SJCRH30 (cell line): Measurements from ENCODE around the gene PELI3. TPM values are rescaled to one million over a fixed set of nuclear protein-coding genes. Genes with fewer than 3 reads are reported as not detected.
"Not testable (repeated sequence)": the region's sequence is repeated elsewhere in the genome, so short reads cannot be mapped to it uniquely, and the experiment has no call there.

ENCODE experiments used
- DNase-seq, 2 experiments: peaks; one replicate each; pipeline ENCODE4 v3.0.0-alpha.2; 2015 to 2020
- H3K27ac ChIP-seq: fragments of 250-450 bp; sonication (Bioruptor Pico); 2 replicates; pipeline ENCODE4 v1.5.1; 2020; ENCODE audit warnings: mild to moderate bottlenecking, moderate library complexity
- H3K27me3 ChIP-seq: fragments of 250-450 bp; sonication (Bioruptor Pico); 2 replicates; pipeline ENCODE4 v1.5.1; 2020; ENCODE audit warnings: mild to moderate bottlenecking, moderate library complexity
- H3K36me3 ChIP-seq: fragments of 250-450 bp; sonication (Bioruptor Pico); 2 replicates; pipeline ENCODE4 v1.5.1; 2020; ENCODE audit warnings: mild to moderate bottlenecking, moderate library complexity
- H3K4me1 ChIP-seq: fragments of 250-450 bp; sonication (Bioruptor Pico); 2 replicates; pipeline ENCODE4 v1.5.1; 2020; ENCODE audit warnings: mild to moderate bottlenecking, moderate library complexity
- H3K4me3 ChIP-seq: fragments of 250-450 bp; sonication (Bioruptor Pico); 2 replicates; pipeline ENCODE4 v1.5.1; 2020; ENCODE audit warnings: mild to moderate bottlenecking, moderate library complexity
- H3K9me3 ChIP-seq: fragments of 250-450 bp; sonication (Bioruptor Pico); replicated peaks from 2 replicates; pipeline ENCODE4 v1.5.1; 2020; ENCODE audit warnings: mild to moderate bottlenecking, moderate library complexity
- total RNA-seq: library from RNA; depleted of rRNA; stranded (reverse); fragments of >200 nt; shearing (Covaris generic); gene quantifications from 2 replicates; pipeline ENCODE4 v1.2.3, GENCODE V29; 2014; rRNA removed

The PELI3 gene
- total RNA-seq = 5.1 and 6.9 TPM in 2 replicates

- Histone ChIP-seq H3K27me3 (no peaks in the 10 kb centered on the region), H3K4me1 (peaks cover 6% of the 10 kb centered on the region; the same call in 1 of the 2 replicates), H3K27ac (no peak within 1 kb of the TSS), H3K36me3 (no peaks in the 10 kb centered on the region), H3K4me3 (peak within 1 kb of the TSS; percentile 63), H3K9me3 (no peaks in the 10 kb centered on the region)
- peak; percentile 92 to 96 for DNase-seq
These were observed at the start of gene PELI3 for GRCh38 chr11:66466225-66467033. Gene PELI3, plus strand, starts transcription at chr11:66466905. Its CDS starts 1,224 bp downstream, at chr11:66468129.

GRCh38 chr11:66417000-66417399 is 49.7 kb upstream of the PELI3 start:
- Histone ChIP-seq H3K4me3 (no peak overlapping the region), H3K36me3 (no peaks in the 10 kb centered on the region), H3K9me3 (no peaks in the 10 kb centered on the region; the same call in 1 of the 2 replicates), H3K27ac (no peak overlapping the region), H3K4me1 (no peaks in the 10 kb centered on the region), H3K27me3 (no peaks in the 10 kb centered on the region; the same call in 1 of the 2 replicates)
- DNase-seq = no peak

GRCh38 chr11:66418168-66418985 is 48.3 kb upstream of the PELI3 start:
- no peaks in the 10 kb centered on the region; the same call in 1 of the 2 replicates for H3K27me3 ChIP-seq
- H3K4me1 ChIP-seq = no peaks in the 10 kb centered on the region
- no peak overlapping the region for H3K4me3 ChIP-seq
- H3K36me3 ChIP-seq = no peaks in the 10 kb centered on the region
- H3K9me3 ChIP-seq = no peaks in the 10 kb centered on the region; the same call in 1 of the 2 replicates
- DNase-seq = peak; percentile 73 to 76
- no peak overlapping the region for H3K27ac ChIP-seq

GRCh38 chr11:66418986-66419308 is 47.8 kb upstream of the PELI3 start:
- no peaks in the 10 kb centered on the region for H3K36me3 ChIP-seq
- DNase-seq = no peak
- no peaks in the 10 kb centered on the region; the same call in 1 of the 2 replicates for H3K27me3 ChIP-seq
- H3K4me3 ChIP-seq = no peak overlapping the region
- no peaks in the 10 kb centered on the region; the same call in 1 of the 2 replicates for H3K9me3 ChIP-seq
- no peak overlapping the region for H3K27ac ChIP-seq
- H3K4me1 ChIP-seq = no peaks in the 10 kb centered on the region

GRCh38 chr11:66419825-66420224 is 46.9 kb upstream of the PELI3 start:
- Histone ChIP-seq H3K4me3 (no peak overlapping the region), H3K9me3 (no peaks in the 10 kb centered on the region; the same call in 1 of the 2 replicates), H3K27me3 (no peaks in the 10 kb centered on the region; the same call in 1 of the 2 replicates), H3K36me3 (no peaks in the 10 kb centered on the region), H3K27ac (no peak overlapping the region), H3K4me1 (no peaks in the 10 kb centered on the region)
- DNase-seq = no peak

- H3K36me3 ChIP-seq = no peaks in the 10 kb centered on the region
- no peak within 1 kb of the TSS for H3K27ac ChIP-seq
- no peaks in the 10 kb centered on the region; the same call in 1 of the 2 replicates for H3K9me3 ChIP-seq
- no peaks in the 10 kb centered on the region for H3K4me1 ChIP-seq
- no peaks in the 10 kb centered on the region; the same call in 1 of the 2 replicates for H3K27me3 ChIP-seq
- no peak within 1 kb of the TSS for H3K4me3 ChIP-seq
- no peak for DNase-seq
These were observed 45.8 kb upstream of the PELI3 start, which contains the start of gene NPAS4 for GRCh38 chr11:66420671-66421476. Gene NPAS4, plus strand, starts transcription at chr11:66421035. Its CDS starts 145 bp downstream, at chr11:66421180.

- DNase-seq = peak; percentile 85 to 93
- H3K27ac ChIP-seq = no peak overlapping the region
- H3K27me3 ChIP-seq = no peaks in the 10 kb centered on the region
- no peaks in the 10 kb centered on the region; the same call in 1 of the 2 replicates for H3K9me3 ChIP-seq
- H3K4me1 ChIP-seq = no peaks in the 10 kb centered on the region
- H3K36me3 ChIP-seq = no peaks in the 10 kb centered on the region
- H3K4me3 ChIP-seq = no peak overlapping the region
These were observed 45.1 kb upstream of the PELI3 start for GRCh38 chr11:66421492-66422205.

GRCh38 chr11:66426314-66426713 is 40.4 kb upstream of the PELI3 start:
- Histone ChIP-seq H3K9me3 (no peaks in the 10 kb centered on the region; the same call in 1 of the 2 replicates), H3K36me3 (no peaks in the 10 kb centered on the region), H3K4me1 (no peaks in the 10 kb centered on the region), H3K27me3 (no peaks in the 10 kb centered on the region), H3K4me3 (no peak overlapping the region), H3K27ac (no peak overlapping the region)
- no peak for DNase-seq

- no peak overlapping the region for H3K4me3 ChIP-seq
- H3K27me3 ChIP-seq = no peaks in the 10 kb centered on the region
- H3K27ac ChIP-seq = no peak overlapping the region
- H3K36me3 ChIP-seq = no peaks in the 10 kb centered on the region
- H3K9me3 ChIP-seq = no peaks in the 10 kb centered on the region
- no peak for DNase-seq
- no peaks in the 10 kb centered on the region for H3K4me1 ChIP-seq
These were observed 37.8 kb upstream of the PELI3 start for GRCh38 chr11:66428933-66429332.

- H3K4me3 ChIP-seq = no peak overlapping the region
- H3K27ac ChIP-seq = no peak overlapping the region
- DNase-seq = peak; percentile 61 to 81
- no peaks in the 10 kb centered on the region for H3K27me3 ChIP-seq
- H3K9me3 ChIP-seq = no peaks in the 10 kb centered on the region
- no peaks in the 10 kb centered on the region for H3K36me3 ChIP-seq
- H3K4me1 ChIP-seq = no peaks in the 10 kb centered on the region
These were observed 36.6 kb upstream of the PELI3 start for GRCh38 chr11:66429983-66430602.

- not testable (repeated sequence) for H3K27me3 ChIP-seq, DNase-seq, H3K9me3 ChIP-seq, H3K27ac ChIP-seq, H3K4me3 ChIP-seq, H3K4me1 ChIP-seq, H3K36me3 ChIP-seq
These were observed 35.4 kb upstream of the PELI3 start for GRCh38 chr11:66431287-66431686.

GRCh38 chr11:66431871-66432329 is 34.8 kb upstream of the PELI3 start:
- DNase-seq, H3K27ac ChIP-seq: not testable (repeated sequence)

GRCh38 chr11:66432597-66432996 is 34.1 kb upstream of the PELI3 start:
- DNase-seq = no peak
- Histone ChIP-seq H3K4me3 (no peak overlapping the region), H3K36me3 (no peaks in the 10 kb centered on the region), H3K27ac (no peak overlapping the region), H3K27me3 (no peaks in the 10 kb centered on the region), H3K4me1 (no peaks in the 10 kb centered on the region), H3K9me3 (no peaks in the 10 kb centered on the region)

More at GRCh38 chr11:66431871-66432329, 34.8 kb upstream of the PELI3 start:
- not testable (repeated sequence) for H3K9me3 ChIP-seq, H3K4me3 ChIP-seq, H3K36me3 ChIP-seq, H3K4me1 ChIP-seq, H3K27me3 ChIP-seq
